ENCODE data around the gene ANKRD22. TPM values are rescaled to one million over a fixed set of nuclear protein-coding genes. Genes with fewer than 3 reads are reported as not detected.

Gene ANKRD22
- total RNA-seq, 4 donors from 2014 or later = 0.63 TPM; not detected in 3

- DNase-seq (ENCODE audit: low spot score) = no peak
- ATAC-seq (ENCODE audit: low FRiP score) = no peak
- TF ChIP-seq CTCF (IDR thresholded peaks at IDR 0.05) = no peak
These were observed 9.4 kb upstream of the ANKRD22 start for GRCh38 chr10:88861036-88861435.

- ATAC-seq (ENCODE audit: low FRiP score) (peak; percentile 67), DNase-seq (ENCODE audit: low spot score) (no peak)
- TF ChIP-seq CTCF (IDR thresholded peaks at IDR 0.05) = no peak
These were observed 6.8 kb upstream of the ANKRD22 start for GRCh38 chr10:88858491-88858890.

GRCh38 chr10:88857831-88858230, 6.2 kb upstream of the ANKRD22 start:
- DNase-seq (ENCODE audit: low spot score) (no peak), ATAC-seq (ENCODE audit: low FRiP score) (no peak)
- TF ChIP-seq CTCF (IDR thresholded peaks at IDR 0.05) = no peak

GRCh38 chr10:88854684-88855083, 3.0 kb upstream of the ANKRD22 start:
- ATAC-seq (ENCODE audit: low FRiP score) (no peak), DNase-seq (ENCODE audit: low spot score) (no peak)
- no peak for TF ChIP-seq CTCF (IDR thresholded peaks at IDR 0.05)

- DNase-seq (ENCODE audit: low spot score) (no peak), ATAC-seq (ENCODE audit: low FRiP score) (no peak)
- no peak for TF ChIP-seq CTCF (IDR thresholded peaks at IDR 0.05)
These were observed 1.7 kb upstream of the ANKRD22 start for GRCh38 chr10:88853155-88853881.

- DNase-seq (ENCODE audit: low spot score) = no peak
- no peak for TF ChIP-seq CTCF (IDR thresholded peaks at IDR 0.05)
- no peak for ATAC-seq (ENCODE audit: low FRiP score)
These were observed 683 bp upstream of the ANKRD22 start for GRCh38 chr10:88852327-88852726.

GRCh38 chr10:88850712-88851111, 932 bp downstream of the ANKRD22 start:
- DNase-seq (ENCODE audit: low spot score) = no peak
- no peak for TF ChIP-seq CTCF (IDR thresholded peaks at IDR 0.05)
- no peak for ATAC-seq (ENCODE audit: low FRiP score)
